ENCODE measurements around the gene TNFSF13.
A peak's percentile ranks its signal among the peaks of the same experiment; 100 is the strongest.

TNFSF13 gene

DNA sequence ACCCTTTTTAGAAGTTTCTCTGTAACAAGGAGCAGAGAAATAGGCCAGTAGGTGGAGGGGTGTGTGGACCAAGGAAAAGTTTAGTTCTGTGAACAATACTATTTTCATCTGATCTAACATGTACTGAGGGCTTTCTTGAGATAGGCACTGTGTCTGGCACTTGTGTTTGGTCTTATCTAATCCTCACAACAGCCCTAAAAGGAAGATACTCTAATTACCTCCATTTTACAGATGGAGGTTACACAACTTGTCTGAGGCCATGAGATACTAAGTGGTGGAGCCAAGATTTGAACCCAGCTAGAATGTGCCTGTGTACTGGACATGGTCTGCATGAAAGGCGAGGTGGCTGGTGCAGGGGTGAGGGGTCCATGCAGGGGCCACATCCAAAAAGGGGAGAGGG is 5.2 kb upstream of the TNFSF13 start:
- no peak for DNase-seq

DNA sequence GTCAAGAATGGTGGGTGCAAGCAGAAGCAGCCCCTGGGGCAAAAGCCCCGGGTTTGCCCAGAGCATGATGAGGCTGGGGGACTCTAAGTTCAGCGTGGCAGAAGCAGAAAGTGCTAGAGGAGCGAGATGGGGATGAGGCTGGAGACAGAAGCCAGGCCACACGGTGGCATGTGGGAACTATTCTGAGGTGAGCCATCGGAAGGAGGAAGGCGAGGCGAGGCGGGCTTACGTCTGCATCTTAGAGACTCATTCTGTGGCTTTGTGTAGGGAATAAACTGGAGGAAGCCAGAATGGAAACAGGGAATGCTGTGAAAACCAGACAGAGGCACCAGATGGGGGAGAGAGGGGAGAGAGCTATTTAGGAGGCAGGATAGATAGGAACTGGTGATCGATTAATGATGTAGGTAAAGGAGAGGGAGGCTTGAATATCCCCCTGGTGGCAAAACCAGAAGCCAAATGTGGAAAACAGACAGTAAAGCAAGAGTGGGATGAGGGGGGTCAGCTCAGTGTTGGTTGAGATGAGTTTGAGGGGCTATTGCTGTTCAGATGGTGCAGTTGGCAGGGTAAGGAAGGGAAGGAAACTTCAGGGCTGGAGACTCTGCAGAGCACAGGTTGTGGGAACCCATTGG is 3.1 kb upstream of the TNFSF13 start:
- no peak for DNase-seq

DNA sequence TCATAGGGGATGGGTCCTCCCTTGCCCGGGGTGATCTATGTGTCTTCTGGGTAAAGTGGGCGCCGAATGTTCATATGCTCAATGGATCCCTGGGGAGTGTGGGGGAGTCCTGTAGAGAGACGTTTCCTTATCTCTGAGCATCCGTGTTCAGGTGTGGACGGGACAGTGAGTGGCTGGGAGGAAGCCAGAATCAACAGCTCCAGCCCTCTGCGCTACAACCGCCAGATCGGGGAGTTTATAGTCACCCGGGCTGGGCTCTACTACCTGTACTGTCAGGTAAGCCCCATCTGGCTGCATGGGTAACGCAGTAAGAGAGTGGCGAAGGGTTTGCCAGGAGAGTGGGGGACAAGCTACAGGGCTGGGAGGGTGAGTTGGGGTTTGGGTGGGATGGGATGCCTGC is 1.9 kb upstream of the TNFSF13 start:
- DNase-seq: no peak

DNA sequence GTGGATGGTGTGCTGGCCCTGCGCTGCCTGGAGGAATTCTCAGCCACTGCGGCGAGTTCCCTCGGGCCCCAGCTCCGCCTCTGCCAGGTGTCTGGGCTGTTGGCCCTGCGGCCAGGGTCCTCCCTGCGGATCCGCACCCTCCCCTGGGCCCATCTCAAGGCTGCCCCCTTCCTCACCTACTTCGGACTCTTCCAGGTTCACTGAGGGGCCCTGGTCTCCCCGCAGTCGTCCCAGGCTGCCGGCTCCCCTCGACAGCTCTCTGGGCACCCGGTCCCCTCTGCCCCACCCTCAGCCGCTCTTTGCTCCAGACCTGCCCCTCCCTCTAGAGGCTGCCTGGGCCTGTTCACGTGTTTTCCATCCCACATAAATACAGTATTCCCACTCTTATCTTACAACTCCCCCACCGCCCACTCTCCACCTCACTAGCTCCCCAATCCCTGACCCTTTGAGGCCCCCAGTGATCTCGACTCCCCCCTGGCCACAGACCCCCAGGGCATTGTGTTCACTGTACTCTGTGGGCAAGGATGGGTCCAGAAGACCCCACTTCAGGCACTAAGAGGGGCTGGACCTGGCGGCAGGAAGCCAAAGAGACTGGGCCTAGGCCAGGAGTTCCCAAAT is 1.3 kb upstream of the TNFSF13 start:
- DNase-seq: no peak

DNA sequence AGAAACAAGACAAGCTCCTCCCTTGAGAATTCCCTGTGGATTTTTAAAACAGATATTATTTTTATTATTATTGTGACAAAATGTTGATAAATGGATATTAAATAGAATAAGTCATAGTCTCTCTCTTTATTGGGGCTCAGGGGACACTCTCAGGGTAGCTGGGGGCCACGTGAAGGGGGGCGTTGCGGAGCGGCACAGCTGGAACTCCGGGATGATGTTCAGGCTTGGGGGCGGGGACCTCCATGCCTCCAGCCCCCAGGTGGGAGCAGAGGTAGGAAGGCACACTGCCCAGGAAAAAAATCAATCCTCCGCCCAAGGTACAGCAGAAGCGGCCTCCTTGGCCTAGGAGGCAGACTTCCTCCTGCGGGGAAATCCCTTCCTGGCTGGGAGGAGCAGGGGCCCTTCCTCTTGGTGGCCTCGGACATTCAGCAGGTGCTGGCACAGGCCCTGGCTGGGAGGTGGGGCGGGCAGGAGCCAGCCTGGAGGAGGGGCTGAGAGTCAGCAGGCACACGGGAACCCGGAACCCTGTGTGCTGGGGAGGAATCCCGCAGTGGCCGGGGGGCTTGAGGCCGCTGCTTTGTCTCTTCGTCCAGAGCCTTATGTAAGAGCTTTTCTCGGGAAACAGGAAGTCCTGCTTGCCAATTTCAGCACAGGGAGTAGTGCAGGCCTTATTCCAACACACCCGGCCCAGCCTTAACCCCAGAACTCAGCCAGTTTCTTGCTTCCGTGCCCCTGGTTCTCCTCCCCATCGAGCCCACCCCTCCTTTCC is 591 bp upstream of the TNFSF13 start:
- peak; percentile 68 for DNase-seq

DNA sequence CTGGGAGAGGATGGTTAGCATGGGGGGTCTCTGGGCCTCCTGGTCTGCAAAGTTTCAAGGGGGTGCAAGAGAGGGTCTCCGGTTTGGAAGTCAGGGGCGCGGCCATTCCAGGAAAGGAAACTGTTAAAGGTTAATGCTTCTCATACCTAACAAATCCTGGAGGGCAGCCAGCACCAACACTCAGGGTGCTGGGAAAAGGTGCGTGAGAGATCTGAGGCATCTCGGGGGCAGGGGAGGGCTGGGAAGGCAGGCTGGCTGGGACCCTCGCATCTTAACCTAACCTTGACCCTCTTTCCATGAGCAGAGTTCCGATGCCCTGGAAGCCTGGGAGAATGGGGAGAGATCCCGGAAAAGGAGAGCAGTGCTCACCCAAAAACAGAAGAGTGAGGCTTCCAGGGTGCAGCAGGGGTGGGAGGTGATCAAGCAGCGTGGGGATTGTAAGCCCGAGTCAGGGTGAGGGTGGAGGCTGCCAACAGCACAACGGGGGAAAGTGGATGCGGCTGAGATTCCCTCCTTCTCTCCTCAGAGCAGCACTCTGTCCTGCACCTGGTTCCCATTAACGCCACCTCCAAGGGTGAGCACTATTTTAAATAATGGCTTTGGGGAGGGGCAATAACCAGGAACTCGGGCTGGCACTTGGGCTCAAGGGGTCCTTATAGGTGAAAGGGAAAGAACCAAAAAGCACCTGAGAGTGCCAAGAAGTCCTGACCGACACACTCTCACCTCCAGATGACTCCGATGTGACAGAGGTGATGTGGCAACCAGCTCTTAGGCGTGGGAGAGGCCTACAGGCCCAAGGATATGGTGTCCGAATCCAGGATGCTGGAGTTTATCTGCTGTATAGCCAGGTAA is 996 bp downstream of the TNFSF13 start:
- DNase-seq: no peak

DNA sequence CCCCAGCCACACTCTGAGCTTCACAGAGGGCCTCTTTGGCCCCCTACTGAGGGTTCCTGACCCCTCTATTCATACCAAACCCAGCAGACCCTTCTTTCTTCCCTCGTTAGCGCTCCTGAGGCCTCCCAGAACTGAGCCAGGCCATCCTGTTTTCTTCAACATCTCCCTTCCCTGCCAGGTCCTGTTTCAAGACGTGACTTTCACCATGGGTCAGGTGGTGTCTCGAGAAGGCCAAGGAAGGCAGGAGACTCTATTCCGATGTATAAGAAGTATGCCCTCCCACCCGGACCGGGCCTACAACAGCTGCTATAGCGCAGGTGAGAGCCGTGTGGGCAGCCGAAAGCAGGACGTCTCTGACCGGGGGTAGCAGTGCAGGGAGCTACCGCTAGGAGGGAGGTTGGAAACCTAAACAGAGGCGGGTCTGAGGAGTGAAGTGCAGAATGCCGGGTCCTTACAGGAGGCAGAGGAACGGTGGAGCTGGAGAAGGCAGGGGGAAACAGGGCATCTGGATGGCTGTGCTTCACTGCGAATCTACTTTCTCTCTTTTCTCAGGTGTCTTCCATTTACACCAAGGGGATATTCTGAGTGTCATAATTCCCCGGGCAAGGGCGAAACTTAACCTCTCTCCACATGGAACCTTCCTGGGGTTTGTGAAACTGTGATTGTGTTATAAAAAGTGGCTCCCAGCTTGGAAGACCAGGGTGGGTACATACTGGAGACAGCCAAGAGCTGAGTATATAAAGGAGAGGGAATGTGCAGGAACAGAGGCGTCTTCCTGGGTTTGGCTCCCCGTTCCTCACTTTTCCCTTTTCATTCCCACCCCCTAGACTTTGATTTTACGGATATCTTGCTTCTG is 1.9 kb downstream of the TNFSF13 start:
- DNase-seq: peak; percentile 53

DNA sequence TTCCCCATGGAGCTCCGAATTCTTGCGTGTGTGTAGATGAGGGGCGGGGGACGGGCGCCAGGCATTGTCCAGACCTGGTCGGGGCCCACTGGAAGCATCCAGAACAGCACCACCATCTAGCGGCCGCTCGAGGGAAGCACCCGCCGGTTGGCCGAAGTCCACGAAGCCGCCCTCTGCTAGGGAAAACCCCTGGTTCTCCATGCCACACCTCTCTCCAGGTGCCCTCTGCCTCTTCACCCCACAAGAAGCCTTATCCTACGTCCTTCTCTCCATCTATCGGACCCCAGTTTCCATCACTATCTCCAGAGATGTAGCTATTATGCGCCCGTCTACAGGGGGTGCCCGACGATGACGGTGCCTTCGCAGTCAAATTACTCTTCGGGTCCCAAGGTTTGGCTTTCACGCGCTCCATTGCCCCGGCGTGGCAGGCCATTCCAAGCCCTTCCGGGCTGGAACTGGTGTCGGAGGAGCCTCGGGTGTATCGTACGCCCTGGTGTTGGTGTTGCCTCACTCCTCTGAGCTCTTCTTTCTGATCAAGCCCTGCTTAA is 2.6 kb downstream of the TNFSF13 start:
- DNase-seq: peak; percentile 76

DNA sequence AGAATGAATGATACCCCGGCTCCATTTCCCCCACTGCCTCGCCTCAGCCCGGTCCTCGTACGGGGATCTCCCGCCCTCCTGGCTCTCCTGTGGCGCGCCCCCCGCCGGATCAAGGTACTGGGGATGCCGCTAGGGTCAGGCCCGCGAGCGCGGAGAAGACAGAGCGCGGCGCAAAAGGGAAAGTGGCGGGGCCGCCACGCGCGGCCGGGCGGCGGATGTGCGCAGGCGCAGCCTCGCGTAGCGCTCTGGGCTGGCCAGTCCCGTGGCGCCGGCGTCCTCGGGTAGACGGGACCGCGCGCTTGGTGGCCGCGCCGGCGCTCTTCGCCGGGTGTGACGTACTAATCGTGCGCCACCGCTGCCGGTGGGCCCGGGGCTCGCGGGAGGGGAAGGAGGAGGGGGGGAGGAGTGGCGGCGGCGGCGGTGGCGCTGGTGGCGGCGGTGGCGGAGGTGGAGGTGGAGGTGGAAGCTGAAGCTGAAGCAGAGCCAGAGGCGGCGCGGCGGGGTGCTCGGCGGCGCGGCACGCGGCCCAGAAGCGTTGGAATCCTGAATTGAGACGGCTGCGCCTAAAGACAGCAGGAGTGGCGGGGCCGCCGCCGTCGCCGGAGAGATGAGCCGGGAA is 3.1 kb downstream of the TNFSF13 start, which contains the start of gene SENP3:
Gene SENP3, plus strand, starts transcription at position 331 of the 619 bp plus-strand sequence. CDS start 1,158 bp downstream, outside the sequence.
- peak; percentile 86 for DNase-seq

DNA sequence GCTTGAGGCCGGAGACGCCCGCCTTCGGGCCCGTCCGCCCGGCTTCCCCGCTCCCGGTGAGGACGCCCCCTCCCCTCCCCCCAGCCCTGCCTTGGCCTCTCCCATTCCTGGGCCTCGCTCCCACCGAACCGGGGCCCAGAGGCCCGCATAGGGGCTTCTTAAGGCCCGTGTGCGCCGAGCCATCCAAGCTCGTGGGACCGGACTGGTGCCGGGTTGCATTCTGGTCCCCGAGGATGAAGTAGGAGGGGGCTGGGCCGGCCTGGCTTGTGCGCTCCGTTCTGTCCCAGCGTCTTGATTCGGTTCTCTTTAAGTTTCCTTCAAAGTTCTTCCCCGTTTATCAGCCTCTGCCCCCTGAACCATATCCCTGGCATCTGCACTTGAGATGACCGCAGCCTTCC is 3.7 kb downstream of the TNFSF13 start:
- no peak for DNase-seq

DNA sequence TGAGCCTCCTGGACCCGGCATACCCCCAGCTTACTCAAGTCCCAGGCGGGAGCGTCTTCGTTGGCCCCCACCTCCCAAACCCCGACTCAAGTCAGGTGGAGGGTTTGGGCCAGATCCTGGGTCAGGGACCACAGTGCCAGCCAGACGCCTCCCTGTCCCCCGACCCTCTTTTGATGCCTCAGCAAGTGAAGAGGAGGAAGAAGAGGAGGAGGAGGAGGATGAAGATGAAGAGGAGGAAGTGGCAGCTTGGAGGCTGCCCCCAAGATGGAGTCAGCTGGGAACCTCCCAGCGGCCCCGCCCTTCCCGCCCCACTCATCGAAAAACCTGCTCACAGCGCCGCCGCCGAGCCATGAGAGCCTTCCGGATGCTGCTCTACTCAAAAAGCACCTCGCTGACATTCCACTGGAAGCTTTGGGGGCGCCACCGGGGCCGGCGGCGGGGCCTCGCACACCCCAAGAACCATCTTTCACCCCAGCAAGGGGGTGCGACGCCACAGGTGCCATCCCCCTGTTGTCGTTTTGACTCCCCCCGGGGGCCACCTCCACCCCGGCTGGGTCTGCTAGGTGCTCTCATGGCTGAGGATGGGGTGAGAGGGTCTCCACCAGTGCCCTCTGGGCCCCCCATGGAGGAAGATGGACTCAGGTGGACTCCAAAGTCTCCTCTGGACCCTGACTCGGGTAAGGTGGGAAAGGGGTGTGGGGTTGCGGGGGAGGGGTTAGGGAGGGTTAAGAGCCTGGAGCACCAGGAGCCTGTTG is 4.7 kb downstream of the TNFSF13 start:
- DNase-seq: no peak

DNA sequence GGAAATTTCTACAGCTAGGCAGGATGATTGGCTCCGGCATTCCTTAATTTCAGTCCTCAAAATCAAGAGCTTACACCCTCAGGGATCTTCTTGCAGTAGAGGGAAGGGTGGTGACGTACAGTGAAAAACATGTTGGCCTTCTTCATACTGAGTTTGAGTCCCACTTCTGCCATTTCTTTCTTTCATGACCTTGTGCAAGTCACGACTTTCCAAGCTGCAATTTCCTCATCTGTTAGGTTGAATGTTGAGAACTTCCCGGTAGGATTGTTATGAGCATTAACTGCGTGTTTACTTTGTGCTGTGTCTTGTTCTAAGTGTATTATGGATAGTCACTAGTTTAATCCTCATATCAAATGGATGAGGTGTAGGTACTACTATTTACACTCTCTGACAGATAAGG is 11.0 kb downstream of the TNFSF13 start:
- DNase-seq: no peak

DNA sequence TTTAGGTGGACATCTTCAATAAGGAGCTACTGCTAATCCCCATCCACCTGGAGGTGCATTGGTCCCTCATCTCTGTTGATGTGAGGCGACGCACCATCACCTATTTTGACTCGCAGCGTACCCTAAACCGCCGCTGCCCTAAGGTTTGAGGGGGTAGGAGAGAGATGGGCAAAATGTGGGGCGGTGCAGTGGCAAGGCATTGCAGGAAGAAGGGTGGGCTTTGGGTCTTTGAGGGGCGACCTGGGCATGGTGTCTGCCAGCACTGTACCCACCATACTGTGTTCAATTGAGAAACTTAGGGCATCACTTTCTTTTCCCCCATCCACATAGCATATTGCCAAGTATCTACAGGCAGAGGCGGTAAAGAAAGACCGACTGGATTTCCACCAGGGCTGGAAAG is 11.8 kb downstream of the TNFSF13 start:
- no peak for DNase-seq

DNA sequence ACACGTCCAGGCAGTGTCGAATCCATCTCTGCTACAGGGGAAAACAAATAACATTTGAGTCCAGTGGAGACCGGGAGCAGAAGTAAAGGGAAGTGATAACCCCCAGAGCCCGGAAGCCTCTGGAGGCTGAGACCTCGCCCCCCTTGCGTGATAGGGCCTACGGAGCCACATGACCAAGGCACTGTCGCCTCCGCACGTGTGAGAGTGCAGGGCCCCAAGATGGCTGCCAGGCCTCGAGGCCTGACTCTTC is 13.7 kb downstream of the TNFSF13 start:
- DNase-seq: peak; percentile 99

DNA sequence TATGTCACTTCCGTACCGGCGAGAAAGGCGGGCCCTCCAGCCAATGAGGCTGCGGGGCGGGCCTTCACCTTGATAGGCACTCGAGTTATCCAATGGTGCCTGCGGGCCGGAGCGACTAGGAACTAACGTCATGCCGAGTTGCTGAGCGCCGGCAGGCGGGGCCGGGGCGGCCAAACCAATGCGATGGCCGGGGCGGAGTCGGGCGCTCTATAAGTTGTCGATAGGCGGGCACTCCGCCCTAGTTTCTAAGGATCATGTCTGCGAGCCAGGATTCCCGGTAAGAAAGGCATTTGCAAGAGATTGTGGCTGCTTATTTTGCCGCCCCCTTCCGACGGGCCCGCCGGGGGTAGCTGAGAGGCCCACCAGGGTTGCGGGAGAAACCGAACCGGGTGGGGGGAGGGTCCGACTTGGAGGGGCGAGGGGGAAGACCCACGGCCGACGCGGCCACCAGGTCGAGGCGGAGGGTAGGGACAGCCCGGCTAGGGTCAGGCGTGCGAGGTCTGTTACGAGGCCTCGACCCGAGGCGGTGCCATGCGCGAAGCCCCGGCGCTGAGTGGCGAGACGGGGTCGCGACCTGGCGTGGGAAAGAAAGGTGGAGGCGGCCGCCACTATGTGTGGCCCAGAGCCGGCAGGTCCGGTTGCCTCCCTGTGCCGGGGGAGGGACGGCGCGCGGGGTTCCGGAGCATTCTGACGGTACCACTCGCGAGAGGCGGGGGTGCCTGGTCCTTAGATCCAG is 14.2 kb downstream of the TNFSF13 start:
- no peak for DNase-seq

DNA sequence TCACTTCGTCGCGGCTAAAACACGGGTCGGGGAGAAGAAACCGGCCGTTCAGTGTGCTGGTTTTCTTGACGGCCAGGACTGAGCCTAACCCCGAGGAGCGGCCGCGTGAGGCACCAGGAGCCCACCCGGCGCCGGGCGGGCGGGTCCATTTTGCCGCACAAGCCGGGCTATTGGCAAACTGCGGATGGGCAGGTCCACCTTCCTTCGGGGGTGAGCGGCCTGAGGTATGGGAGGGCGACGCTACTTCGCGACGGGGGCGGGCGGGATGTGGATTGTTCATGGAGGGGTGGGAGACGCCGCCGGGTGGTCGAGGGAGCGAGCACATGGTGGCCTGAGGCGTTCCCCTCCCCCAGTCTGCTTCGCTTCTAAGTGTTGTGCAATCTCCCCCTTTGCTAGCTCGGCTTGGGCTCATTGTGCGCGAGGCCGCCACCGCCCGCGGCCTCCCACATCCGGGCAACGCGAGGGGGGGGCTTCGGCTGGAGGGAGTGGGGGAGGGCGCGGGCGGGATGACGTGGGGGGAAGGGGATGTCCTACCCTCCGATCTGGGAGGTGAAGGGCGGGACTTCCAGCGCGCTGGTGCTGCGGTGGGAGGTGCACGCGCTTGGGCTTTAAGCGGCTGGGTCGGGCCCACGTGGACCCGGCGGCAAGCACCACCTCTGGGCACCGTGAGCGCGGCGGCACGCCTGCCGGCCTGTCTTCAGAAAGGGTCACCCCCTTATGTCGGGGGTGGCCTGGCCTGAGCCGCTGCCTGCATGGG is 15.0 kb downstream of the TNFSF13 start:
- peak; percentile 86 for DNase-seq

DNA sequence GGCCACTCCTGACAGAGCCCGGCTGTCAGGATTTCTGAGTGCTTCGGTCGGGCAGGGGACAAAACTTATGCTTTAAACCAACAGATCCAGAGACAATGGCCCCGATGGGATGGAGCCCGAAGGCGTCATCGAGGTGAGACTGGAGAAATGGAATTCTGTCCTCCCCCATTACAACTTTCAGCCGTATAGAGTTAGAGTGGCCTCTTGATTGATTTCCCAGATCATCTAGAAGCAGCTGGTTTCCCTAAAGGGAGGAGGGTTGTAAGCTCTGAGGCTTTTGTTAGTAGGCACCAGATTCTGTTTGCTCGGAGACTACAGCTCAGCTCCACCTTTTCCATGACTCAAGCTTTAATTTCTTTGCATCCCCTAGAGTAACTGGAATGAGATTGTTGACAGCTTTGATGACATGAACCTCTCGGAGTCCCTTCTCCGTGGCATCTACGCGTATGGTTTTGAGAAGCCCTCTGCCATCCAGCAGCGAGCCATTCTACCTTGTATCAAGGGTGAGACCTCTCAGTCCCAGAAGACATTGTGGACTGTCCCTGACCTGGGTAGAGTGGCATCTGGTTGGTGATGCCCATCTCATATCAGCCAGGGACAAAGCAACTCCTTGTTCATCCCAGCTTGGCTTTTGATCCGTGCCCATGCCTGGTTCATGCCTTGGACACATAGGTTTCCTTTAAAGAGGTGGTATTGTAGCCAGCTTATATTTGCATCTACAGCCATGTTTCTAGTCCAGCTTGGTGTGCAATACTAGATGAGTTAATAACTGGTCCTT is 15.8 kb downstream of the TNFSF13 start:
- no peak for DNase-seq

DNA sequence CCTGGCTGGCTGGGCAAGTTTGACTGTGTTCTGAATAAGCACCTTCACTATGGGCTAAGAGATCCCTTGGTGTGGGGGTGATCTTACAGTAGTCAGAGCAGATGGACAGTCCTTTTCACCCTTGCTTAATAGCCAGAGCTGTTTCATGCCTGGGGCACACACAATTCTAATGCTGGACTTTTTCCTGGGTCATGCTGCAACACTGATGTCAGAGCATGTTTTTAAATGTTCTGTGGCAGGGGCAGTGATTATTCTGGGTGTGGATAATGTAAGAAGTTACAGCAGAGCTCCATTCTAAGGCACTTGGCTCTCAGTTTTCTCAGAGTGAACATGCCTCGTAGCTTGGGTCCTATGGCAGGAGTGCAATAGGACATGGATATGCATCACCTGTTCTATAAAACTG is 16.9 kb downstream of the TNFSF13 start:
- no peak for DNase-seq

DNA sequence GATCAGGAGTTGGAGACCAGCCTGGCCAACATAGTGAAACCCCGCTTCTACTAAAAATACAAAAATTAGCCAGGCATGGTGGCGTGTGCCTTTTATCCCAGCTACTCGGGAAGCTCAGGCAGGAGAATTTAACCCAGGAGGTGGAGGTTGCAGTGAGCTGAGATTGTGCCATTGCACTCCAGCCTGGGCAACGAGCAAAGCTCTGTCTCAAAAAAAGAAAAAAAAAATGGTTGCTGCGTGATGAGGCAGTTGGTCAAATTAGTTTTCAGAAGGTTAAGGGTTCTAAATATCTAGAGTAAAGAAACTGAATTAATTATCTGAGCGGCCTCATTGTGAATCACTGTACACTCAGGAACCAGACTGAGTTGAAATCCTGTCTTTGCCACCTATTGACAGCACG is 17.4 kb downstream of the TNFSF13 start:
- DNase-seq: no peak

Measured in NCI-H226 (cell line).